HCT116 (cell line): ENCODE data around the gene SGK2. TPM values are rescaled to one million over a fixed set of nuclear protein-coding genes. Genes with fewer than 3 reads are reported as not detected.

Experiments
- ATAC-seq: fragments of 200-7000 bp; cut with Tn5 transposase; 2 replicates; pipeline ENCODE4 v1.9.1; 2020; ENCODE audit warnings: mild to moderate bottlenecking, moderate library complexity
- BruUV-seq: library from RNA; stranded (reverse); fragments of 400-500 nt; replicated peaks from 2 replicates; lab custom pipeline; 2021; lab: Mats Ljungman, UMichigan
- CTCF ChIA-PET: fragments of 300-600 bp; sonication (Branson Sonifier 250); formaldehyde crosslinking; loops from one replicate; lab custom pipeline; 2021; ENCODE audit warnings: antibody characterized with exemption; lab: Charles Lee
- POLR2A ChIA-PET: fragments of 300-600, 350-600 bp; sonication (Branson Sonifier 250); formaldehyde crosslinking; loops from one replicate; lab custom pipeline; 2021; ENCODE audit warnings: antibody characterized with exemption; lab: Charles Lee
- RAD21 ChIA-PET, 2 experiments: fragments of 300-600 bp; sonication (Branson Sonifier 250); formaldehyde crosslinking; loops; one replicate each; lab custom pipeline; 2023; ENCODE audit warnings: low total read pairs in 2 of 2; ENCODE audit not compliant: uncharacterized antibody in 2 of 2, unreplicated experiment in 2 of 2, low non-redundant PET in 1 of 2; lab: Charles Lee
- DNase-seq: peaks from one replicate; pipeline ENCODE4 v3.0.0-alpha.2; 2010; ENCODE audit warnings: low read depth, low spot score
- H2AFZ ChIP-seq: fragments of 200-600 bp; shearing (Covaris generic), sonication (generic); 2 replicates; pipeline ENCODE4 v1.6.1; 2017; ENCODE audit warnings: low read depth, mixed run types, mixed read lengths, antibody characterized with exemption, low read length; ENCODE audit not compliant: poor library complexity, severe bottlenecking
- H3K27ac ChIP-seq: 2 replicates; pipeline ENCODE4 v1.5.1; 2012; ENCODE audit warnings: low read depth, low read length
- H3K27me3 ChIP-seq: fragments of 200-600 bp; sonication (generic); 2 replicates; pipeline ENCODE4 v1.6.1; 2016; ENCODE audit warnings: mixed run types, low read length, mixed read lengths; ENCODE audit not compliant: insufficient read depth
- H3K36me3 ChIP-seq, 2 experiments: fragments of 200-500 bp in 1 of 2; fragments of 200-600 bp in 1 of 2; sonication (Bioruptor generic) in 1 of 2; sonication (generic) in 1 of 2; 2 replicates each; pipeline versions ENCODE4 v1.5.1 to v1.6.1; 2014 to 2016; ENCODE audit warnings: low read length in 2 of 2, inconsistent platforms in 1 of 2, mixed read lengths in 1 of 2, mixed run types in 1 of 2; ENCODE audit not compliant: insufficient read depth in 2 of 2, control insufficient read depth in 1 of 2
- H3K4me1 ChIP-seq, 2 experiments: fragments of 200-600 bp in 1 of 2; sonication (generic) in 1 of 2; 2 replicates each; pipeline versions ENCODE4 v1.5.1 to v1.6.1; 2012 to 2017; ENCODE audit warnings: low read length in 2 of 2, inconsistent platforms in 1 of 2, mild to moderate bottlenecking in 1 of 2, mixed read lengths in 1 of 2, mixed run types in 1 of 2, moderate library complexity in 1 of 2; ENCODE audit not compliant: insufficient read depth in 2 of 2, control insufficient read depth in 1 of 2
- H3K4me2 ChIP-seq: fragments of 200-600 bp; sonication (generic); 2 replicates; pipeline ENCODE4 v1.6.1; 2017; ENCODE audit warnings: mixed run types, low read length, mixed read lengths
- H3K4me3 ChIP-seq, 2 experiments: fragments of 200-600 bp in 1 of 2; sonication (generic) in 1 of 2; replicated peaks in 1 of 2; 2 replicates each; pipeline ENCODE4 v1.5.1; 2011 to 2016; ENCODE audit warnings: low read length in 2 of 2, control low read depth in 1 of 2, low read depth in 1 of 2, mild to moderate bottlenecking in 1 of 2, mixed read lengths in 1 of 2, mixed run types in 1 of 2
- H3K79me2 ChIP-seq: fragments of 200-600 bp; sonication (generic); 2 replicates; pipeline ENCODE4 v1.6.1; 2017; ENCODE audit warnings: mild to moderate bottlenecking, mixed run types, low read length, moderate library complexity, mixed read lengths; ENCODE audit not compliant: insufficient read depth
- H3K9ac ChIP-seq: fragments of 200-600 bp; sonication (generic); 2 replicates; pipeline ENCODE4 v1.6.1; 2016; ENCODE audit warnings: low read length, mixed read lengths
- H3K9me2 ChIP-seq: fragments of 200-600 bp; sonication (generic), shearing (Covaris generic); 2 replicates; pipeline ENCODE4 v1.6.1; 2017; ENCODE audit warnings: mixed run types, mild to moderate bottlenecking, moderate library complexity; ENCODE audit not compliant: insufficient read depth
- H3K9me3 ChIP-seq, 2 experiments: fragments of 200-500 bp in 1 of 2; fragments of 200-600 bp in 1 of 2; sonication (Bioruptor generic) in 1 of 2; sonication (generic) in 1 of 2; 2 replicates each; pipeline ENCODE4 v1.6.1; 2014 to 2017; ENCODE audit warnings: low read length in 2 of 2, mixed read lengths in 2 of 2, inconsistent platforms in 1 of 2, low read depth in 1 of 2, mild to moderate bottlenecking in 1 of 2, mixed run types in 1 of 2, moderate library complexity in 1 of 2; ENCODE audit not compliant: control insufficient read depth in 1 of 2, insufficient read depth in 1 of 2
- H4K20me1 ChIP-seq: fragments of 200-600 bp; sonication (generic), shearing (Covaris generic); 2 replicates; pipeline ENCODE4 v1.6.1; 2017; ENCODE audit warnings: mixed run types, mild to moderate bottlenecking, moderate library complexity; ENCODE audit not compliant: insufficient read depth
- ATF3 ChIP-seq: IDR thresholded peaks from 2 replicates; pipeline ENCODE4 v1.6.1; 2012
- EZH2 ChIP-seq: fragments of 200-600 bp; sonication (generic); IDR thresholded peaks from 2 replicates; pipeline ENCODE4 v1.6.1; 2017; ENCODE audit warnings: antibody characterized with exemption, mixed run types
- EZH2phosphoT487 ChIP-seq: fragments of 200-600 bp; IDR thresholded peaks from 2 replicates; pipeline ENCODE4 v1.6.1; 2018; ENCODE audit warnings: antibody characterized with exemption, borderline replicate concordance
- JUND ChIP-seq: IDR thresholded peaks from 2 replicates; pipeline ENCODE4 v1.6.1; 2012
- POLR2A ChIP-seq: IDR thresholded peaks from 2 replicates; pipeline ENCODE4 v1.7.0; 2011; ENCODE audit warnings: borderline replicate concordance; ENCODE audit not compliant: insufficient read depth, insufficient read length; ENCODE audit errors: extremely low read depth
- POLR2AphosphoS5 ChIP-seq: IDR thresholded peaks from 2 replicates; pipeline ENCODE4 v1.6.1; 2011; ENCODE audit warnings: mild to moderate bottlenecking, low read depth, low read length, moderate library complexity
- RAD21 ChIP-seq: IDR thresholded peaks from 2 replicates; pipeline ENCODE4 v1.6.1; 2012; ENCODE audit warnings: low read depth, mild to moderate bottlenecking
- YY1 ChIP-seq: IDR thresholded peaks from 2 replicates; pipeline ENCODE4 v1.6.1; 2011; ENCODE audit warnings: low read length, low read depth, moderate library complexity, mild to moderate bottlenecking; ENCODE audit not compliant: insufficient replicate concordance; ENCODE audit errors: extremely low read depth
- ZNF274 ChIP-seq: fragments of 200-500 bp; sonication (Bioruptor generic); IDR thresholded peaks from 2 replicates; pipeline ENCODE4 v1.6.1; 2014; ENCODE audit warnings: mild to moderate bottlenecking, low read depth, low read length, inconsistent platforms
- intact Hi-C: fragments of 100-400 bp; cut with micrococcal nuclease; formaldehyde crosslinking; loops from 2 replicates; pipeline ENCODE4 v1.10.0; 2022
- total RNA-seq: library from RNA; stranded (reverse); gene quantifications from one replicate; pipeline ENCODE4 v1.2.1, GENCODE V29; 2021; ENCODE audit not compliant: unreplicated experiment

Gene SGK2
- total RNA-seq, 1 experiment from 2014 or later = 2.3 TPM

DNA sequence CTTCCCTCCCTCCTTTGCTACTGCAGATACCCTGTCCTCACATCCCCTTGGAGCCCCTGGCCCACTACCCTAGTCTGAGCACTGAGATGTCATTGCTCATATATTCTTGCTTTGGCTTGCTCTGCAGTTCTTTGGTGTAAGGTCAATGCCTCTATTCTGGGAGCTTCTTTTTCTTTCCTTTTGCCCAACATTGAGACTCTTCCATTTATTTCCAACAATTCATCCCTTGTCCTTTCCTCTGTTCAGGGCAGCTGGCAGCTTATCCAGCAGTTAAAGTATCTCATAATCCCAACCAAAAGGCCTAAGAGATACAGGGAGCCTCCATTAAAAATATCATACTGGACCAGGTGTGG, 27.8 kb upstream of the SGK2 start (continued):
- no peak for TF ChIP-seq JUND
- TF ChIP-seq EZH2 = no peak
- no peak for TF ChIP-seq EZH2phosphoT487

DNA sequence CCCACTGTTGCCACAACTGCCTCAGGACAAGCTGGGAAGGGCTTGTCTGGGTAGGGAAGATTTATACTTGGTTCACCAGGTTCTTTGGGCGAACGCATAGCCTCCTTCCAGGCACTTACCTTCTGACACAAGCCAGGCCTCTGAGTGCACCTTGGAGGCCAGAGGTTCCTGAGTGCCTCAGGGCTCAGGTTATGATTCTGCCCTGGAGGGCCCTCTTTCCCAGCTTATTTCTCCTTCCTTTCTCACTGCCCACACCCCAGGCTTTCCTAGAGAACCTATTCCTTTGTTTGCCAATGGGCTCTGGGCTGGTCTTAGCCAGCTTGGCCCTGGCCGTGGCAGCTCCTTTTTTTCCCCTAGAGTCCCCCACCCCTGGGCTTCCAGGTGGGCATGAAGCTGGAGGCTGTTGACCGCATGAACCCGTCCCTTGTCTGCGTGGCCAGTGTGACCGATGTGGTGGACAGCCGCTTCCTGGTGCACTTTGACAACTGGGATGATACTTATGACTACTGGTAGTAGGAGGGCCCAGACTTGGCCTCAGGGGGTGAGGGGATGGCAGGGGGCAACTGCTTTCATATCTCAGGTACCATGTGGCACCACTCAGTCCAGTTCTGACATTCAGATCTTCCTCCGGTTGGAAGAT, 26.3 kb upstream of the SGK2 start:
- ChIA-PET CTCF (interaction anchor here (0.6 kb wide), 1 partner anchor 551 kb away, joined by 3 read pairs; no protein-coding TSS in a partner anchor), RAD21 (no interaction called here)
- DNase-seq (no peak), ATAC-seq (no peak)
- Histone ChIP-seq H4K20me1 (no peaks in the 10 kb centered on the region), H3K79me2 (no peaks in the 10 kb centered on the region), H3K9me3 (no peaks in the 10 kb centered on the region), H3K9me2 (no peaks in the 10 kb centered on the region), H2AFZ (no peak overlapping the region), H3K36me3 (peaks cover 0 to 4% of the 10 kb centered on the region in 2 experiments; a peak in 1 of 4 replicates), H3K4me3 (no peak overlapping the region)
- no peak for TF ChIP-seq RAD21
- TF ChIP-seq POLR2AphosphoS5 = no peak
- no peak for TF ChIP-seq YY1
- no peak for TF ChIP-seq EZH2phosphoT487
- no peak for TF ChIP-seq ZNF274
- TF ChIP-seq POLR2A = no peak
- TF ChIP-seq, all 23 proteins: peak for 0
- H3K4me1 ChIP-seq = no peaks in the 10 kb centered on the region
- no peak overlapping the region for H3K27ac ChIP-seq
- no peaks in the 10 kb centered on the region for H3K27me3 ChIP-seq
- intact Hi-C loops = loop anchor here (10.0 kb wide), 1 partner anchor 662 kb away; no protein-coding TSS in a partner anchor
- no peak overlapping the region for H3K9ac ChIP-seq
- H3K4me2 ChIP-seq = no peak overlapping the region
- no TSS peak for BruUV-seq
- POLR2A ChIA-PET = no interaction called here

- Histone ChIP-seq H3K79me2 (no peaks in the 10 kb centered on the region), H3K4me1 (no peaks in the 10 kb centered on the region), H3K36me3 (peaks cover 0 to 4% of the 10 kb centered on the region in 2 experiments; a peak in 1 of 4 replicates), H3K4me2 (no peak overlapping the region), H3K9ac (no peak overlapping the region), H2AFZ (no peak overlapping the region), H4K20me1 (no peaks in the 10 kb centered on the region), H3K9me3 (no peaks in the 10 kb centered on the region), H3K27me3 (no peaks in the 10 kb centered on the region), H3K9me2 (no peaks in the 10 kb centered on the region)
- no peak for ATAC-seq
- no peak for DNase-seq
- CTCF ChIA-PET = no interaction called here
- RAD21 ChIA-PET = no interaction called here
- POLR2A ChIA-PET = no interaction called here
- BruUV-seq = no TSS peak
- TF ChIP-seq POLR2A (no peak), ATF3 (no peak)
- TF ChIP-seq, all 23 proteins: peak for 0
- Histone ChIP-seq H3K27ac (no peak overlapping the region), H3K4me3 (no peak overlapping the region)
- intact Hi-C loops = loop anchor here (10.0 kb wide), 1 partner anchor 662 kb away; no protein-coding TSS in a partner anchor
Measured at GRCh38 chr20:43533060-43533459, 25.8 kb upstream of the SGK2 start.
